C4-2B (cell line): ENCODE measurements around the gene DGKH.

ENCODE experiments used
- CTCF ChIP-seq: fragments of 450-650 bp; conservative IDR thresholded peaks from 2 replicates; pipeline ENCODE4 v1.5.1; 2017; ENCODE audit warnings: mild to moderate bottlenecking
- ZFX ChIP-seq: fragments of 450-650 bp; IDR thresholded peaks from 2 replicates; pipeline ENCODE4 v1.6.1; 2017

- TF ChIP-seq CTCF (no peak), ZFX (no peak)
Measured at GRCh38 chr13:42001580-42001979, 46.9 kb upstream of the DGKH start.
